GM12878 (cell line): ENCODE measurements around the gene STYXL1. TPM values are rescaled to one million over a fixed set of nuclear protein-coding genes. Genes with fewer than 3 reads are reported as not detected.

Source experiments
- FOXK2 ChIP-seq: fragments of 450-650 bp; IDR thresholded peaks from 2 replicates; pipeline ENCODE4 v1.6.1; 2017; ENCODE audit warnings: mild to moderate bottlenecking, moderate library complexity
- PBX3 ChIP-seq: IDR thresholded peaks from 2 replicates; pipeline ENCODE4 v1.6.1; 2011; ENCODE audit warnings: mild to moderate bottlenecking, low read depth, low read length, moderate library complexity; ENCODE audit not compliant: insufficient replicate concordance
- RELB ChIP-seq: fragments of 450-650 bp; IDR thresholded peaks from 2 replicates; pipeline ENCODE4 v1.6.1; 2017; ENCODE audit warnings: low read depth, mild to moderate bottlenecking, moderate library complexity
- SIX5 ChIP-seq: IDR thresholded peaks from 2 replicates; pipeline ENCODE4 v1.6.1; 2011; ENCODE audit warnings: mild to moderate bottlenecking, low read depth, low read length, moderate library complexity; ENCODE audit not compliant: severe bottlenecking
- SKIL ChIP-seq: fragments of 450-650 bp; IDR thresholded peaks from 2 replicates; pipeline ENCODE4 v1.6.1; 2017; ENCODE audit warnings: mild to moderate bottlenecking, low read depth, inconsistent platforms; ENCODE audit not compliant: poor library complexity, severe bottlenecking
- TCF3 ChIP-seq: IDR thresholded peaks from 2 replicates; pipeline ENCODE4 v1.6.1; 2012; ENCODE audit warnings: low read depth, mild to moderate bottlenecking, low read length, borderline replicate concordance; ENCODE audit not compliant: insufficient read depth
- ZNF592 ChIP-seq: fragments of 450-650 bp; IDR thresholded peaks from 2 replicates; pipeline ENCODE4 v1.6.1; 2017; ENCODE audit warnings: mild to moderate bottlenecking, moderate library complexity
- polyA plus RNA-seq, 11 experiments: library from polyadenylated mRNA; depleted of rRNA in 4 of 11; unstranded in 6 of 11; stranded (reverse) in 5 of 11; fragments of >200 nt; fragmentation: Nextera tagmentation in 4 of 11; fragmentation: Illumina TruSeq in 1 of 11; extraction: Ambion mirVana in 4 of 11; extraction: Trizol in 1 of 11; gene quantifications; 1 replicate in 1 of 11; 2 replicates in 10 of 11; pipeline versions ENCODE4 v1.2.1 to v1.2.3, GENCODE V29; 2011 to 2016; ENCODE audit warnings: inconsistent platforms in 2 of 11, missing spikeins in 2 of 11, low read depth in 1 of 11
- total RNA-seq, 4 experiments: library from RNA; depleted of rRNA in 3 of 4; stranded (reverse); fragments of >200 nt in 3 of 4; fragmentation: Illumina TruSeq in 1 of 4; extraction: Trizol in 1 of 4; gene quantifications; 2 replicates each; pipeline versions ENCODE4 v1.2.1 to v1.2.3, GENCODE V29; 2013 to 2021
- TF ChIP-seq, protein P1 (sequence below): IDR thresholded peaks from 2 replicates; pipeline ENCODE4 v1.6.1; 2012; ENCODE audit warnings: low read depth, low read length, improper control_type of control experiment
- TF ChIP-seq, protein P2 (sequence below): IDR thresholded peaks from 2 replicates; pipeline ENCODE4 v1.6.1; 2012; ENCODE audit warnings: mild to moderate bottlenecking, low read depth, low read length

Gene STYXL1
- total and polyA plus RNA-seq, 10 of the 15 experiments (the other 5 are each of a cell fraction or from before 2014, with no cell fraction given): 18.4 to 65.9 (median 40.7) TPM

DNA sequence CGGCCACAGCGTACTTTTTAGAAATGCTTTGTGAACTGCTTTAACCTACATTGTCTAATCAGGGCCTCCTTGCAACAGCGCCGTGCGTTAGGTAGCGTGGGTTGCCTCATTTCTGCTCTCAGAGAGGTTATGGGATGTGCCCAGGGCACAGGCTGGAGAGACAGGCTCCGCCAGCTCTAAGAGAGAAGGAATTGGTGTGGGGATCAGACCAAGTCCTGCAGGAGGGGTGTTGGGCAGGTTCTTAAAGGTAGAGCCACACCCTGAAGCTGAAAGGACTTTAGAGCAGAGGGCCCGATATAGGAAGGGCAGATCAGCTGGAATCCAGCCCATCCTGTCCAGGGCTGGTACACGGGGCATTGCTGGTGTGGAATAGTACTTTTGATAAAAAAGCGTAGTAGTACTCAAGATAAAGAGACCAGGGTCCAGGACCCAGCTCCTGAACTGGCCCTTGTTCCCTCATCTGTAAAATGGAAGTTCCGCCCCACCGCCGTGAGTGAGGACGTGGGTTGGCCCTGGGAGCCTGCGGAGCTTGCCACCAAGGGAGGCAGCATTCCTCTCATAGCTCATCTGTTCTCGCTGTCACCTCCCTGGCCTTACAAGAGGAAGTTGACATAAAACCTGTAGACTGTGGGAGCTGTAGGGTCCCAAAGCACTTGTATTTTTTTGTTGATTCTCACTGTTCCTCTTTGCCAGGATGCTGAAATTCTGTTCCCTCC lies 90.6 kb downstream of the STYXL1 start (continued):
- TF ChIP-seq SKIL (no peak), FOXK2 (no peak), SIX5 (no peak), ZNF592 (no peak), RELB (no peak), PBX3 (no peak), TCF3 (no peak)
- TF ChIP-seq, protein P1, sequence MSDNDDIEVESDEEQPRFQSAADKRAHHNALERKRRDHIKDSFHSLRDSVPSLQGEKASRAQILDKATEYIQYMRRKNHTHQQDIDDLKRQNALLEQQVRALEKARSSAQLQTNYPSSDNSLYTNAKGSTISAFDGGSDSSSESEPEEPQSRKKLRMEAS: no peak
- TF ChIP-seq, protein P2, sequence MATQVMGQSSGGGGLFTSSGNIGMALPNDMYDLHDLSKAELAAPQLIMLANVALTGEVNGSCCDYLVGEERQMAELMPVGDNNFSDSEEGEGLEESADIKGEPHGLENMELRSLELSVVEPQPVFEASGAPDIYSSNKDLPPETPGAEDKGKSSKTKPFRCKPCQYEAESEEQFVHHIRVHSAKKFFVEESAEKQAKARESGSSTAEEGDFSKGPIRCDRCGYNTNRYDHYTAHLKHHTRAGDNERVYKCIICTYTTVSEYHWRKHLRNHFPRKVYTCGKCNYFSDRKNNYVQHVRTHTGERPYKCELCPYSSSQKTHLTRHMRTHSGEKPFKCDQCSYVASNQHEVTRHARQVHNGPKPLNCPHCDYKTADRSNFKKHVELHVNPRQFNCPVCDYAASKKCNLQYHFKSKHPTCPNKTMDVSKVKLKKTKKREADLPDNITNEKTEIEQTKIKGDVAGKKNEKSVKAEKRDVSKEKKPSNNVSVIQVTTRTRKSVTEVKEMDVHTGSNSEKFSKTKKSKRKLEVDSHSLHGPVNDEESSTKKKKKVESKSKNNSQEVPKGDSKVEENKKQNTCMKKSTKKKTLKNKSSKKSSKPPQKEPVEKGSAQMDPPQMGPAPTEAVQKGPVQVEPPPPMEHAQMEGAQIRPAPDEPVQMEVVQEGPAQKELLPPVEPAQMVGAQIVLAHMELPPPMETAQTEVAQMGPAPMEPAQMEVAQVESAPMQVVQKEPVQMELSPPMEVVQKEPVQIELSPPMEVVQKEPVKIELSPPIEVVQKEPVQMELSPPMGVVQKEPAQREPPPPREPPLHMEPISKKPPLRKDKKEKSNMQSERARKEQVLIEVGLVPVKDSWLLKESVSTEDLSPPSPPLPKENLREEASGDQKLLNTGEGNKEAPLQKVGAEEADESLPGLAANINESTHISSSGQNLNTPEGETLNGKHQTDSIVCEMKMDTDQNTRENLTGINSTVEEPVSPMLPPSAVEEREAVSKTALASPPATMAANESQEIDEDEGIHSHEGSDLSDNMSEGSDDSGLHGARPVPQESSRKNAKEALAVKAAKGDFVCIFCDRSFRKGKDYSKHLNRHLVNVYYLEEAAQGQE: no peak
